T-cell (primary cell): ENCODE measurements around the gene DNAJC18. TPM values are rescaled to one million over a fixed set of nuclear protein-coding genes. Genes with fewer than 3 reads are reported as not detected.

Source experiments
- ATAC-seq, 4 experiments: fragments of 200-7000 bp in 3 of 4; fragments of 150-1000 bp in 1 of 4; cut with Tn5 transposase; replicated peaks in 1 of 4; 1 replicate in 3 of 4; 2 replicates in 1 of 4; pipeline ENCODE4 v1.10.0; 2021; ENCODE audit warnings: moderate library complexity in 3 of 4, mild to moderate bottlenecking in 2 of 4, moderate number of reproducible peaks in 1 of 4
- CTCF ChIA-PET, 2 donors: fragments of 300-600 bp; sonication (Branson Sonifier 250); formaldehyde crosslinking; loops; one replicate each; lab custom pipeline; 2022; ENCODE audit warnings: antibody characterized with exemption in 2 of 2; lab: Charles Lee
- POLR2A ChIA-PET, 2 donors: fragments of 300-600 bp; sonication (Branson Sonifier 250); formaldehyde crosslinking; loops; one replicate each; lab custom pipeline; 2022; ENCODE audit warnings: antibody characterized with exemption in 2 of 2; lab: Charles Lee
- DNase-seq, 35 experiments: peaks; one replicate each; pipeline versions ENCODE4 v3.0.0 to v3.0.0-alpha.2; 2013 to 2023
- H3K27ac ChIP-seq: one replicate; pipeline ENCODE4 v1.5.1; 2013; ENCODE audit warnings: low read length
- H3K27me3 ChIP-seq, 2 experiments: replicated peaks in 1 of 2; 1 replicate in 1 of 2; 2 replicates in 1 of 2; pipeline versions ENCODE4 v1.6.1 to v1.7.0; 2013; ENCODE audit warnings: low read length in 1 of 2, mixed read lengths in 1 of 2; ENCODE audit not compliant: control insufficient read depth in 2 of 2, insufficient read depth in 2 of 2; ENCODE audit errors: extremely low read depth in 1 of 2
- H3K36me3 ChIP-seq, 2 donors: 1 replicate in 1 of 2; 2 replicates in 1 of 2; pipeline versions ENCODE4 v1.6.1 to v1.7.0; 2013; ENCODE audit warnings: low read length in 1 of 2; ENCODE audit not compliant: control insufficient read depth in 2 of 2, insufficient read depth in 1 of 2; ENCODE audit errors: extremely low read depth in 1 of 2
- H3K4me1 ChIP-seq, 2 experiments: 1 replicate in 1 of 2; 2 replicates in 1 of 2; pipeline versions ENCODE4 v1.6.1 to v1.7.0; 2013; ENCODE audit warnings: low read length in 2 of 2, mixed read lengths in 1 of 2; ENCODE audit not compliant: insufficient read depth in 2 of 2, control insufficient read depth in 1 of 2; ENCODE audit errors: extremely low read depth in 1 of 2
- H3K4me3 ChIP-seq, 2 donors: 1 replicate in 1 of 2; 2 replicates in 1 of 2; pipeline versions ENCODE4 v1.5.1 to v1.7.0; 2013; ENCODE audit warnings: mild to moderate bottlenecking in 2 of 2, low read length in 1 of 2, moderate library complexity in 1 of 2; ENCODE audit not compliant: control insufficient read depth in 1 of 2; ENCODE audit errors: extremely low read depth in 1 of 2
- H3K9me3 ChIP-seq: 2 replicates; pipeline ENCODE4 v1.7.0; 2013
- H3K27ac Mint-ChIP-seq, 2 donors: one replicate each; pipeline ENCODE4 v1.8.0; 2020 to 2021; ENCODE audit warnings: mild to moderate bottlenecking in 2 of 2, mixed read lengths in 2 of 2
- H3K27me3 Mint-ChIP-seq, 2 donors: one replicate each; pipeline ENCODE4 v1.8.0; 2021 to 2022; ENCODE audit warnings: mixed read lengths in 2 of 2
- H3K36me3 Mint-ChIP-seq: one replicate; pipeline ENCODE4 v1.8.0; 2021; ENCODE audit warnings: mixed read lengths
- H3K4me1 Mint-ChIP-seq, 3 donors: one replicate each; pipeline ENCODE4 v1.8.0; 2020 to 2022; ENCODE audit warnings: mixed read lengths in 3 of 3, mild to moderate bottlenecking in 1 of 3
- H3K4me3 Mint-ChIP-seq, 3 donors: one replicate each; pipeline ENCODE4 v1.8.0; 2020 to 2022; ENCODE audit warnings: mild to moderate bottlenecking in 3 of 3, mixed read lengths in 3 of 3, moderate library complexity in 3 of 3
- H3K9me3 Mint-ChIP-seq, 3 donors: one replicate each; pipeline ENCODE4 v1.8.0; 2020 to 2022; ENCODE audit warnings: mixed read lengths in 3 of 3
- WGBS: methylation state at CpG from one replicate; pipeline ENCODE4 v1.1.5; 2013; ENCODE audit warnings: missing lambda C conversion rate; ENCODE audit not compliant: insufficient coverage; 5-methylcytosine and 5-hydroxymethylcytosine counted together
- total RNA-seq, 35 experiments: library from RNA in 6 of 35; stranded (reverse) in 6 of 35; fragments of 120-200 nt in 1 of 35; gene quantifications; one replicate each; pipeline versions ENCODE4 v1.2.1 to v1.2.4 and lab custom pipeline; 2013 to 2026

DNAJC18 gene
- total RNA-seq, 5 donors from 2014 or later (not counting 1 experiment from before 2014, with no cell fraction given), result 4.7 to 7.2 (median 6.4) TPM

- H3K9me3 Mint-ChIP-seq, result no peaks in the 10 kb centered on the region
- Histone ChIP-seq H3K4me3 (peak within 1 kb of the TSS; percentile 83 to 89), H3K9me3 (no peaks in the 10 kb centered on the region), H3K4me1 (peaks cover 0 to 48% of the 10 kb centered on the region in 2 experiments), H3K36me3 (no peaks in the 10 kb centered on the region), H3K27ac (no peak within 1 kb of the TSS), H3K27me3 (peaks cover 0 to 9% of the 10 kb centered on the region in 2 experiments)
- WGBS, result 91% methylated on average over 72 of the region's 76 CpGs
- CTCF ChIA-PET, result interaction anchor here (0.6 kb wide), 2 partner anchors 82 to 724 kb away, joined by 3 to 10 read pairs; no protein-coding TSS in a partner anchor
- DNase-seq (no peak), ATAC-seq (no peak)
- H3K4me1 Mint-ChIP-seq, result peaks cover 26 to 33% (median 27%) of the 10 kb centered on the region in 3 donors
- peaks cover 4% of the 10 kb centered on the region for H3K36me3 Mint-ChIP-seq
- H3K27ac Mint-ChIP-seq, result no peak within 1 kb of the TSS
- no peaks in the 10 kb centered on the region for H3K27me3 Mint-ChIP-seq
- POLR2A ChIA-PET, result no interaction called here
- peak within 1 kb of the TSS; percentile 84 to 91 (median 89) for H3K4me3 Mint-ChIP-seq
These were observed 44.4 kb downstream of the DNAJC18 start, which contains the start of gene PROB1 for GRCh38 chr5:139394654-139395566. Gene PROB1 (minus strand): TSS chr5:139395104. CDS start chr5:139395081, 23 bp downstream.

- Mint-ChIP-seq H3K27me3 (no peaks in the 10 kb centered on the region), H3K9me3 (no peaks in the 10 kb centered on the region), H3K4me1 (peaks cover 30 to 37% (median 34%) of the 10 kb centered on the region in 3 donors), H3K36me3 (peaks cover 1% of the 10 kb centered on the region), H3K4me3 (peak overlapping the region; percentile 84 to 91 (median 89)), H3K27ac (no peak overlapping the region)
- Histone ChIP-seq H3K4me1 (peaks cover 2 to 53% of the 10 kb centered on the region in 2 experiments), H3K36me3 (no peaks in the 10 kb centered on the region), H3K4me3 (peak overlapping the region; percentile 83 to 89), H3K9me3 (no peaks in the 10 kb centered on the region), H3K27ac (no peak overlapping the region), H3K27me3 (peaks cover 0 to 9% of the 10 kb centered on the region in 2 experiments)
- DNase-seq (peak in 20 of 35 experiments; percentile 26 to 68 (median 49)), ATAC-seq (peak in 1 of 4 experiments; percentile 30)
- WGBS, result 29% methylated on average over 52 of the region's 62 CpGs
- CTCF ChIA-PET, result interaction anchor here (0.6 kb wide), 2 partner anchors 81 to 723 kb away, joined by 3 to 10 read pairs; no protein-coding TSS in a partner anchor
- POLR2A ChIA-PET, result no interaction called here
These were observed 45.1 kb downstream of the DNAJC18 start for GRCh38 chr5:139394123-139394653.

- DNase-seq (peak in 2 of 35 experiments; percentile 16 to 29), ATAC-seq (peak in 1 of 4 experiments; percentile 0)
- H3K4me1 Mint-ChIP-seq, result peaks cover 33 to 41% (median 37%) of the 10 kb centered on the region in 3 donors
- Histone ChIP-seq H3K4me1 (peaks cover 2 to 59% of the 10 kb centered on the region in 2 experiments), H3K27me3 (peaks cover 0 to 9% of the 10 kb centered on the region in 2 experiments), H3K36me3 (no peaks in the 10 kb centered on the region), H3K4me3 (peak overlapping the region; percentile 83 to 89), H3K9me3 (no peaks in the 10 kb centered on the region), H3K27ac (no peak overlapping the region)
- CTCF ChIA-PET, result interaction anchor here (0.5 to 1.2 kb wide), 2 partner anchors 51 to 299 kb away, joined by 4 read pairs; no protein-coding TSS in a partner anchor
- no peaks in the 10 kb centered on the region for H3K9me3 Mint-ChIP-seq
- POLR2A ChIA-PET, result no interaction called here
- H3K27ac Mint-ChIP-seq, result peak overlapping the region in 1 of 2 donors; percentile 34
- H3K36me3 Mint-ChIP-seq, result no peaks in the 10 kb centered on the region
- no peaks in the 10 kb centered on the region for H3K27me3 Mint-ChIP-seq
- peak overlapping the region; percentile 84 to 91 (median 89) for H3K4me3 Mint-ChIP-seq
- 17% methylated on average over 33 of the region's 49 CpGs for WGBS
These were observed 45.7 kb downstream of the DNAJC18 start for GRCh38 chr5:139393497-139394122.

- ChIA-PET POLR2A (no interaction called here), CTCF (interaction anchor here (0.5 to 1.2 kb wide), 2 partner anchors 51 to 300 kb away, joined by 4 read pairs; no protein-coding TSS in a partner anchor)
- H3K36me3 ChIP-seq, result no peaks in the 10 kb centered on the region
- under 1% methylated on average over 76 of the region's 77 CpGs for WGBS
- ATAC-seq, result peak; percentile 66 to 81 (median 76)
- H3K27ac Mint-ChIP-seq, result peak overlapping the region; percentile 73 to 77
- peaks cover 2 to 66% of the 10 kb centered on the region in 2 experiments for H3K4me1 ChIP-seq
- H3K27me3 Mint-ChIP-seq, result no peaks in the 10 kb centered on the region
- H3K27me3 ChIP-seq, result peaks cover 0 to 9% of the 10 kb centered on the region in 2 experiments
- peak; percentile 37 to 84 (median 60) for DNase-seq
- H3K36me3 Mint-ChIP-seq, result no peaks in the 10 kb centered on the region
- H3K9me3 Mint-ChIP-seq, result no peaks in the 10 kb centered on the region
- peaks cover 33 to 43% (median 41%) of the 10 kb centered on the region in 3 donors for H3K4me1 Mint-ChIP-seq
- peak overlapping the region; percentile 84 to 91 (median 89) for H3K4me3 Mint-ChIP-seq
- H3K27ac ChIP-seq, result no peak overlapping the region
- no peaks in the 10 kb centered on the region for H3K9me3 ChIP-seq
- peak overlapping the region; percentile 83 to 89 for H3K4me3 ChIP-seq
These were observed 46.4 kb downstream of the DNAJC18 start for GRCh38 chr5:139392678-139393496.

GRCh38 chr5:139392324-139392677 is 47.0 kb downstream of the DNAJC18 start:
- no peak overlapping the region for H3K27ac Mint-ChIP-seq
- DNase-seq, result no peak
- H3K9me3 Mint-ChIP-seq, result no peaks in the 10 kb centered on the region
- peak overlapping the region; percentile 84 to 91 (median 89) for H3K4me3 Mint-ChIP-seq
- ATAC-seq, result peak; percentile 17 to 44 (median 31)
- H3K27ac ChIP-seq, result peak overlapping the region; percentile 77
- H3K27me3 Mint-ChIP-seq, result no peaks in the 10 kb centered on the region
- H3K36me3 Mint-ChIP-seq, result no peaks in the 10 kb centered on the region
- WGBS, result under 1% methylated on average over 35 of the region's 36 CpGs
- peak overlapping the region; percentile 83 to 89 for H3K4me3 ChIP-seq
- ChIA-PET CTCF (interaction anchor here in 1 of 2 donors (0.8 to 1.2 kb wide), 2 partner anchors 18 to 50 kb away, joined by 3 to 4 read pairs; no protein-coding TSS in a partner anchor), POLR2A (no interaction called here)
- peaks cover 33 to 43% (median 42%) of the 10 kb centered on the region in 3 donors for H3K4me1 Mint-ChIP-seq
- H3K27me3 ChIP-seq, result peaks cover 0 to 9% of the 10 kb centered on the region in 2 experiments
- H3K9me3 ChIP-seq, result no peaks in the 10 kb centered on the region
- no peaks in the 10 kb centered on the region for H3K36me3 ChIP-seq
- H3K4me1 ChIP-seq, result peaks cover 2 to 69% of the 10 kb centered on the region in 2 experiments
